Astrocyte (in vitro differentiated cells and primary cell): ENCODE measurements around the gene TWIST2. TPM values are rescaled to one million over a fixed set of nuclear protein-coding genes. Genes with fewer than 3 reads are reported as not detected.

ENCODE experiments used
- DNase-seq: peaks from one replicate; pipeline ENCODE4 v3.0.0-alpha.2; 2010; ENCODE audit warnings: low read depth
- FAIRE-seq: peaks from 2 replicates; lab custom pipeline; 2011; peaks lifted over from hg19 to GRCh38; lab: Jason Lieb, UNC
- H2AFZ ChIP-seq: 2 replicates; pipeline ENCODE4 v1.6.0; 2012; ENCODE audit warnings: low read depth, low read length, inconsistent platforms
- H3K27ac ChIP-seq: 2 replicates; pipeline ENCODE4 v1.5.1; 2011; ENCODE audit warnings: low read depth, low read length, inconsistent platforms
- H3K27me3 ChIP-seq: 2 replicates; pipeline ENCODE4 v1.6.0; 2011; ENCODE audit warnings: low read length, inconsistent platforms; ENCODE audit not compliant: insufficient read depth
- H3K36me3 ChIP-seq: 2 replicates; pipeline ENCODE4 v1.5.1; 2011; ENCODE audit warnings: low read length, inconsistent platforms; ENCODE audit not compliant: insufficient read depth
- H3K4me1 ChIP-seq: 2 replicates; pipeline ENCODE4 v1.5.1; 2011; ENCODE audit warnings: low read length, inconsistent platforms; ENCODE audit not compliant: insufficient read depth
- H3K4me2 ChIP-seq: 2 replicates; pipeline ENCODE4 v1.6.0; 2012; ENCODE audit warnings: low read length, inconsistent platforms
- H3K4me3 ChIP-seq: 2 replicates; pipeline ENCODE4 v1.5.1; 2011; ENCODE audit warnings: low read depth, mild to moderate bottlenecking, low read length, inconsistent platforms; ENCODE audit not compliant: insufficient read depth
- H3K79me2 ChIP-seq: 2 replicates; pipeline ENCODE4 v1.6.0; 2012; ENCODE audit warnings: mild to moderate bottlenecking, low read length, inconsistent platforms; ENCODE audit not compliant: insufficient read depth
- H3K9ac ChIP-seq: 2 replicates; pipeline ENCODE4 v1.6.0; 2012; ENCODE audit warnings: mild to moderate bottlenecking, low read length, inconsistent platforms
- H3K9me3 ChIP-seq: 2 replicates; pipeline ENCODE4 v1.5.1; 2012; ENCODE audit warnings: low read depth, mild to moderate bottlenecking, low read length, inconsistent platforms; ENCODE audit not compliant: insufficient read depth
- H4K20me1 ChIP-seq: 2 replicates; pipeline ENCODE4 v1.6.0; 2012; ENCODE audit warnings: low read length, inconsistent platforms; ENCODE audit not compliant: insufficient read depth
- H3K27ac Mint-ChIP-seq: one replicate; pipeline ENCODE4 v1.8.0; 2021; ENCODE audit warnings: mild to moderate bottlenecking, mixed read lengths; ENCODE audit not compliant: unreplicated experiment
- H3K27me3 Mint-ChIP-seq: one replicate; pipeline ENCODE4 v1.8.0; 2021; ENCODE audit warnings: low read depth, mixed read lengths; ENCODE audit not compliant: unreplicated experiment
- H3K36me3 Mint-ChIP-seq: one replicate; pipeline ENCODE4 v1.8.0; 2021; ENCODE audit warnings: low read depth, mixed read lengths; ENCODE audit not compliant: unreplicated experiment
- H3K4me1 Mint-ChIP-seq: one replicate; pipeline ENCODE4 v1.8.0; 2021; ENCODE audit warnings: low read depth, mixed read lengths; ENCODE audit not compliant: unreplicated experiment
- H3K4me3 Mint-ChIP-seq: one replicate; pipeline ENCODE4 v1.8.0; 2021; ENCODE audit warnings: mild to moderate bottlenecking, moderate library complexity, mixed read lengths; ENCODE audit not compliant: unreplicated experiment
- H3K9me3 Mint-ChIP-seq: one replicate; pipeline ENCODE4 v1.8.0; 2021; ENCODE audit warnings: mild to moderate bottlenecking, mixed read lengths; ENCODE audit not compliant: unreplicated experiment
- CTCF ChIP-seq: IDR thresholded peaks from 2 replicates; pipeline ENCODE4 v1.5.1; 2011; ENCODE audit warnings: low read depth, mild to moderate bottlenecking, inconsistent platforms, low read length, moderate library complexity; ENCODE audit not compliant: insufficient read depth
- EZH2 ChIP-seq: IDR thresholded peaks from 2 replicates; pipeline ENCODE4 v1.6.1; 2012; ENCODE audit warnings: mild to moderate bottlenecking, low read length, inconsistent platforms; ENCODE audit not compliant: insufficient read depth
- total RNA-seq: library from RNA; stranded (reverse); gene quantifications from 2 replicates; pipeline ENCODE4 v1.2.1, GENCODE V29; 2021

Gene TWIST2
- total RNA-seq, 1 donor from 2014 or later = 3.2 TPM

GRCh38 chr2:238863231-238863630 lies 15.3 kb downstream of the TWIST2 start:
- no peak for TF ChIP-seq CTCF
- TF ChIP-seq EZH2 = no peak
- Mint-ChIP-seq H3K27ac (peak overlapping the region; percentile 83), H3K36me3 (peaks cover 3% of the 10 kb centered on the region), H3K4me1 (peaks cover 29% of the 10 kb centered on the region), H3K9me3 (no peaks in the 10 kb centered on the region), H3K4me3 (no peak overlapping the region), H3K27me3 (peaks cover 8% of the 10 kb centered on the region)
- DNase-seq = no peak
- Histone ChIP-seq H3K9me3 (no peaks in the 10 kb centered on the region), H3K27ac (peak overlapping the region; percentile 89), H3K79me2 (peaks cover 64% of the 10 kb centered on the region), H3K9ac (peak overlapping the region; percentile 76), H3K4me2 (peak overlapping the region; percentile 81), H3K36me3 (no peaks in the 10 kb centered on the region), H3K27me3 (no peaks in the 10 kb centered on the region), H4K20me1 (peaks cover 2% of the 10 kb centered on the region), H2AFZ (no peak overlapping the region), H3K4me1 (peaks cover 42% of the 10 kb centered on the region), H3K4me3 (no peak overlapping the region)
- FAIRE-seq = no peak

- Mint-ChIP-seq H3K4me1 (peaks cover 29% of the 10 kb centered on the region), H3K9me3 (no peaks in the 10 kb centered on the region), H3K36me3 (peaks cover 3% of the 10 kb centered on the region), H3K4me3 (peak overlapping the region; percentile 37), H3K27me3 (peaks cover 8% of the 10 kb centered on the region), H3K27ac (peak overlapping the region; percentile 83)
- no peak for FAIRE-seq
- Histone ChIP-seq H2AFZ (peak overlapping the region; percentile 64), H4K20me1 (no peaks in the 10 kb centered on the region), H3K27me3 (no peaks in the 10 kb centered on the region), H3K4me1 (peaks cover 47% of the 10 kb centered on the region), H3K9me3 (no peaks in the 10 kb centered on the region), H3K4me2 (peak overlapping the region; percentile 81), H3K4me3 (peak overlapping the region; percentile 26), H3K79me2 (peaks cover 63% of the 10 kb centered on the region), H3K9ac (peak overlapping the region; percentile 76), H3K27ac (peak overlapping the region; percentile 89), H3K36me3 (no peaks in the 10 kb centered on the region)
- no peak for DNase-seq
- TF ChIP-seq EZH2 (no peak), CTCF (no peak)
These were observed 15.9 kb downstream of the TWIST2 start for GRCh38 chr2:238863749-238864206.

- Histone ChIP-seq H3K4me3 (peak overlapping the region; percentile 26), H3K9me3 (no peaks in the 10 kb centered on the region), H3K27ac (peak overlapping the region; percentile 89), H2AFZ (peak overlapping the region; percentile 64), H3K4me1 (peaks cover 50% of the 10 kb centered on the region), H3K36me3 (no peaks in the 10 kb centered on the region), H3K27me3 (no peaks in the 10 kb centered on the region), H3K79me2 (peaks cover 62% of the 10 kb centered on the region), H4K20me1 (no peaks in the 10 kb centered on the region), H3K4me2 (peak overlapping the region; percentile 81), H3K9ac (peak overlapping the region; percentile 76)
- DNase-seq (peak; percentile 99), FAIRE-seq (peak; percentile 92)
- Mint-ChIP-seq H3K4me3 (peak overlapping the region; percentile 37), H3K36me3 (peaks cover 3% of the 10 kb centered on the region), H3K27ac (peak overlapping the region; percentile 83), H3K9me3 (no peaks in the 10 kb centered on the region), H3K27me3 (peaks cover 8% of the 10 kb centered on the region), H3K4me1 (peaks cover 29% of the 10 kb centered on the region)
- TF ChIP-seq EZH2 (no peak), CTCF (no peak)
These were observed 16.5 kb downstream of the TWIST2 start for GRCh38 chr2:238864207-238865014.
